Medulla oblongata (tissue), 1 donor: ENCODE results near the gene DRICH1.
"Not testable (repeated sequence)": the region's sequence is repeated elsewhere in the genome, so short reads cannot be mapped to it uniquely, and the experiment has no call there.

Experiments
- DNase-seq: peaks from one replicate; pipeline ENCODE4 v3.0.0-alpha.2; 2015; ENCODE audit errors: extremely low spot score

Gene DRICH1, protein sequence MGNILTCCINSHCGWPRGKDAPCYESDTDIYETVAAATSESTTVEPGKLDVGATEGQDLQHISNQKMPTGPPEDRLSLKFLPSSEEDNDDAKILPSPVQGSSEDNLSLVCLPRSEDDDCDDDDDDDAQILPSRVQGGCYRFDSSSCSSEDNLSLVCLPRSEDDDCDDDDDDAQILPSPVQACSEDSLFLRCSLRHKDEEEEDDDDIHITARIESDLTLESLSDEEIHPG

DNA sequence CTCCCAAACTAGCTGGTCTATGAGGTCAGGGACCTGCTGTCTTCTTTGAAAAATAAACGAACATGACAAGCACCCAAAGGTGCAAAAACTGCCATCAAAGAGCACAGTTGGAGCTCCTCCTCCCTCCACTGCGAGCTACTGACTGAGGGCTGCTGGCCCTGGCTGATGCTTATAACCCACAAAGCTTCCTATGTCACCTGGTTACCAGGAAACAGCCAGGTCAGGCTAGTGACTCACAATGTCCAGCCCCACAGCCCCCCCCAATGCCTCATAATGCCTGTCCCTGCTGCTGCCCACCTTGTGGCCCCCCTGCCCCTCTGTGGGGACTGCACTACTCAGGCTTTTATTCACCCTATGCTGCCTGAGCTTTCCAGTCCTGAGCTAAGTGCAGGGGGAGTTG is at the start of gene DRICH1:
Gene DRICH1, minus strand, starts transcription at position 144 of the 400 bp plus-strand sequence. CDS start 298 bp downstream, outside the sequence.
- DNase-seq, result no peak

DNA sequence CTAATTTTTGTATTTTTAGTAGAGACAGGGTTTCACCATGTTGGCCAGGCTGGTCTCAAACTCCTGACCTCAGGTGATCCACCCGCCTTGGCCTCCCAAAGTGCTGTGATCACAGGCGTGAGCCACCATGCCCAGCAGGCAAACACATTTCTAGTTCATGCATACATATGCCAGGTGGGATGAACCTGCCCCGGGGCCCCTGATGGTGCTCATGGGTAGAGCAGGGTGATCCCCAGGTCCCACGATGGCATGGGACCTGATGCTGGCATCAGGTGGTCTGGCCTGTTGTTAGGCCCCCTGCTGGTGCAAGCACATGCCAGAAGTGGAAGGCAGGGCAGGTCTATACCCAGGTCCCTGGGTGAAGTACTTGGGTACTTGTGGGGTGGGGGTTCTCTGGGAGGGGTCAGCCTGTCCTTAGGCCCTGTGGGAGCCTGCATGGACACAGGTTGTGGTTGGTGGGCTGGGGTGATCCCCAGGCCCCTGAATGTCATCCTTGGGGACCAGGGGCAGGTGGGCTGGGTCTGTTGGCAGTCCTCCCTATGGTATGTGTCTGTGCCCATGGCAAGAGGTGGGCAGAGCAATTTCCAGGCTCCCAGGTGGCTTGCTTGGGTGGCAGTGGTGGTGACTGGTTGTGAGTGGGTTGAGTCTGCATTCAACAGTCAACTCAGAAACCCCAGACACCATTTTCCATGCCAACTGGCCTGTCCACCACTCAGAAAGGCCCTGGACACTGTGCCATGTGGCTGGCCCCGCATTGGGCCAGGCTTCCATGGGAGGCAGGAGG is 49.1 kb upstream of the DRICH1 start:
- no peak for DNase-seq

DNA sequence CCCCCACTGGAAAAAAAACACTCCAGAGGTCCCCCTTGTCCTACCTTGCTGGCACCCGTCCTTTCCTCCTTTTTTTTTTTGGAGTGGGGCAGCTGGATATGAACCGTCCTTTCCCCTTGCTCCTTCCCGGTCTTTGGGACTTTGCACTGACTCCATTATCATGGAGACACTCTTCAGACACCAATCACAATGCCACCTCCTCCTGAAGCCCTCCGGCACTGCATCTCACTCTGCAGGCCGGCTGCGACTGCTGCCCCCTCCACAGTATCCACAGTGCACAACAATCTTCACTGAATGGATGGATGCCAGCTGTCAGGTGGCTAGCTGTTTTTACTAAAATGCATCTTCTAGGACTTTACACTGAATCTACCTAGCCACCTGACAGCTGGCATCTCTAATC is 46.0 kb upstream of the DRICH1 start:
- no peak for DNase-seq

DNA sequence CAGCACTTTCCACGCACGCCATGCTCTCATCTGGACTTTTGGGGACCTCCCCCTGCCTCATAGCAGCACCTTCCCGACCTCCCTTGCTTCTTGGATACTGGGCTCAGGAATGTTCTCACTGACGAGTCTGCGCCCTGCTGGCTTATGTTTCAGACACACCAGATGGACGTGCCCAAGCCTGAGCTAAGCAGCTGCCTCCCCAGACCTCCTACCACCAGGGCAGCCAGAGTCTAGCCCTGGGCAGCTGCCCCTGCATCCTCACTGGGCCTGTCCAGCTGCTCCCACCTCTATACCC is 45.5 kb upstream of the DRICH1 start:
- no peak for DNase-seq

DNA sequence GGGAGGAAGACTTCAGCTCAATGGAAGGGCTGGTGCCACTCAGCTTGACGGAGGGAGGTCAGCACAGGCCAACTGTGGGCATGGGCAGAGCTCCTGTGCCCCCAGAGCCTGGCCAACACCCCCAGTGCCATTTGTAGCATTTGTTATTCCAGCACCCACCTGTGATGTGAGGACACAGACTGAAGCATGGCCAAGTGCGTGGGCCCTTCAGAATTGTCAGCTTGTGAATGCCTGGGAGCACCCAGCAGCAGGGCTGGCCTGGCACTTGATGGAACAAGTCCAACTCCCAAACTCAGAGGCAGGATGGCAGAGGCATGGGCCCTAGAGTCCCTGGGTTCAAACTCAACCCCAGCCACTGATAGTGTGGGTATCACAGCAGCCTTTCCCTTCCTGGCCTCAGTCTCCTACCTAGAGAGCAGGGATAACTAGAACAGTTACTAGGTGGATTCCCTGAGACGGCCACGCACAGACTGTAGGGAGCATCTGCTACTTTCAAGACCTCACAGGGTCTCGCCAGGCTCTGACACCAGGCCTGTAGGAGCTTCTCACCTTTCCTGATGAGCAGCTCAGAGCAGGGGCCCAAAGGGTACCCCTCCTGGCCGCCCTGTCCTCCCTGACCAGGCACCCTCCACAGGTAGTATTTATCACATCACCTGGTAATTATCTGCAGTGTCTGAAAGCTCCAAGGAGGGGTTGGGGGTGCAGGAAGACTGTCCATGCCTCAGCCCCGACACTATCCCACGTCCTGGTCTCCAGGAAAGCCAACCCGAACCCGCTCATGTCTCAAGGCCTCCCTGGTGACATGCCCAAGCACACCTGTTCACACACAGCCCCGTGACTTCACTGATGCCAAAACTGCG is 45.0 kb upstream of the DRICH1 start:
- not testable (repeated sequence) for DNase-seq

DNA sequence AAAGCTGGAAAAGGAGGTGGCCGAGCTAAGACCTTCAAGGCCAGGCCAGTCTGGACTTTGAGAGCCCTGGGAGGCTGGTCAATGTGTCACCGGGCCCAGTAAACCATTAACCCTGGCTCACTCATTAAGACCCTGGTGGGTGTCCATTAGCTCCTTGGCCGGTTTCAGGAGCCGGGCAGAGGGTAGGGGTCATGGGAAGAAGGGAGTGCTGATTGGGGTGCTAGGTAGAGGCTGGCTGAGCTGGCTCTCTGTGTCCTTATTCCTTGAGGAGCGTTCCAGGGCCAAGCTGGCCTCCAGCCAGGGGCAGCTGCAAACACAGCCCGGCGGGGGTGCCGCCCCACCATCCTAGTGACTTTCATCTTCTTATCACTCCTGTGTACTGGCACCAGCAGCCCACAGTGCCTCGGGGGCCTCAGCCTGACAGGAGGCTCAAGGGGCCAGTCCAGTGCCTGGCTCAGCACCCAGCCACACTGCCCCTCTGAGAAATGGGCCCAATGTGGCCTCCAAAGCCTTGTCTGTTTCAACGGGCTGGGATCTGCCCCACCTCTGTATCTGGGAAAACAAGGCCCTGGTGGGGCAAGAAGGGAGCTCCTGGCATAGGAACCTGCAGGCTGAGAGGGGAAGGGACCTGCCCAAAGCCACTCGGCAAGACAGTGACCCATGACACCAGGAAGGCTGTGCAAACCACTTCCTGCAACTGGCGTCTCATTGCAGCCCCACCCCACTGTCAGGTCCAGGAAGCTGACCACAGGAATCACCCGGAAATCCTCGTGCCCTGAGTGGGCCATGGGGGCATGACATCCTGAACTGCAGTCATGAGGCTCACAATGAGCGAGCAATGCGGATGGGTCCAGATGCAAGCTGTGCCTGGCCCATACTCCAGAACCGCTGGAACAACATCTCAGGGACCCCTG is 43.6 kb upstream of the DRICH1 start:
- DNase-seq, result no peak

DNA sequence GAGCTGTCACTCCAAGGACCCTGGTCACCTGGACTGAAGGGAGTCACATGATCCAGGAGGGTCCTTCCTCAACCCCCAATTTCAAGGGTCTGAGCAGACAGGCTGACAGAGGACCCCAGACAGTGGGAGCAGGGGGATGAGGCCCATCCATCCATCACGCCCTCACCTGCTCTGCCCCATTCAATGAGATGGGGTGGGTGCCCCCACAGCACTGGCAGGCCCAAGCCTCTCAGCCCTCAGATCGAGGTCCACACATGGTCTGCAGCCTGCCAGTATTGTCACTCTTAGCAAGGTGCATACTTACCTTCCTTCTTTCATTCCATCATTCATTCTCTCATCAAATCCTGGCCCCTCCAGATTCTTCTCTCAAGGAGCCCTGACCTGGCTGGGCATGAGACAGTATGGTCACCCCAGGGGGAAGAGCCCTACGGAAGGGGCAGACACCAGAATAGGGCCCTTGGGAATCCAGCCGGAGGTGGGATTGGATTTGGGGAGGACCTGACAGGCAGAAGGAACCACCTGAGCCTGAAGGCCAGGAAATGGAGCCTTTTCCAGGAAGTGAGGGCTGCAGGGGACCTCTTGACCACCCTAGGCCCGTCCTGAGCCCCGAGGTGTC is 42.9 kb upstream of the DRICH1 start:
- DNase-seq, result not testable (repeated sequence)

DNA sequence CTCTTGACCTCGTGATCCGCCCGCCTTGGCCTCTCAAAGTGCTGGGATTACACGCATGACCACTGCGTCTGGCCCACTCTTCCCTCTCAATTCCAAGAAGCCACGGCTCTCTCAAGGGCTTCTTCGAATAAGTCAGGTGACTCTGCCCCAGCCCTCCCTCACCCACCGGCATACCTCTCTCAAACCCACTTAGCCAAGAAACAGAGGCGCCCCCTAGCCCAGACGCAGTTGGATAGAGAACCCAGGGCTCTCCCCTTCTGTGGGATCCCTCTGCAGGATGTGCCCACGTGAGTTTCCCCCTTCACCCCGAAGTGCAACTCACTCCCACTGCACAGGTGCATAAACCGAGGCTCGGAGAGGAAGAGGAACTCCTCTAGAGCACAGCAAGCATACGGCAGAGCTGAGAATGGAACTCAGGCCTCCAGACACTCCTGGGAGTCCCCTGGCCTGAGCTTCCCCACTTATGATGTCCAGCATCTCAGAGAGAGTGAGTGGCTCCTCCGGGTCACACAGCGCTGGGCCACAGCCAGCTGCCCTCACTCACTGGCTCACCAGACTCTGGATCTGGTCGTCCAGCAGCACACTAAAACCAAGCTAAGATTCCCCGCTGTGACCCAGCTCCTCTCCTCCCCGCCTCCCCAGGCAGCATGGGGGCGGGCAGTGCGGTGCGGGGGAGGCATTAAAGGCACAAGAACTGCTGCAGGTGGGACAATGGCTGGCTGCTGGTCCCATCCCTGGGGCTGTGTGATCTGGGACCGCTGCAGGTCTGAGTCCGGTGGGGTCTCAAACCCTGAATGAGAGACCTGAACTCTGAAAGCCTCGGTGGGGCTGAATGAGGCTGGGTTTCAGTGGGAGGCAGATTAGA is 41.9 kb upstream of the DRICH1 start:
- DNase-seq, result no peak

DNA sequence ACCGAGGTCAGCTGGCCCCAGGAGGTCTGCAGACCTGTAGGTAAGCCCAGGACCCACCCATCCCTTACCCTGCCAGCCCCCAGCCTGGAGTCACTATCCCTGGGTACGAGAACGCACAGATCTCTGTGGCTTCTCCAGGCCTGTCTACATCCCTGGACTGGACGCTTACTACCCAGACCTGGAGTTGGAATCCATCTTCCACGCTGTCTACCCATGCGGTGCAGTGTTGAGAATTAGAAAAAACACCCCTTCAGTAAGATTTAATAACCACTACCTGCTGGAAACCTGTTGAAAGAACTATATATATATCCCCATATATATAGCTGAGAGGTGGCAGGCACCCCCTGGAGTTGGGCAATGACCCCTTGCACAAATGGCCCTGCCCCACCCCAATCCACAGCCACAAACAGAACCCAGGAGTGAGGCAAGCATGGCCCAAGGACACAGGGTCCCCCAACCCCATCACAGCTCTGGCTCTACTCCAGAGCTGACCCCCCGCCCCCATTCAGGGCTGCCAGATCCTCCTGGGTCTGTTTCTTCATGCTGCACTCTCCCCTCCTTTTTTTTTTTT is 41.0 kb upstream of the DRICH1 start:
- DNase-seq, result no peak

DNA sequence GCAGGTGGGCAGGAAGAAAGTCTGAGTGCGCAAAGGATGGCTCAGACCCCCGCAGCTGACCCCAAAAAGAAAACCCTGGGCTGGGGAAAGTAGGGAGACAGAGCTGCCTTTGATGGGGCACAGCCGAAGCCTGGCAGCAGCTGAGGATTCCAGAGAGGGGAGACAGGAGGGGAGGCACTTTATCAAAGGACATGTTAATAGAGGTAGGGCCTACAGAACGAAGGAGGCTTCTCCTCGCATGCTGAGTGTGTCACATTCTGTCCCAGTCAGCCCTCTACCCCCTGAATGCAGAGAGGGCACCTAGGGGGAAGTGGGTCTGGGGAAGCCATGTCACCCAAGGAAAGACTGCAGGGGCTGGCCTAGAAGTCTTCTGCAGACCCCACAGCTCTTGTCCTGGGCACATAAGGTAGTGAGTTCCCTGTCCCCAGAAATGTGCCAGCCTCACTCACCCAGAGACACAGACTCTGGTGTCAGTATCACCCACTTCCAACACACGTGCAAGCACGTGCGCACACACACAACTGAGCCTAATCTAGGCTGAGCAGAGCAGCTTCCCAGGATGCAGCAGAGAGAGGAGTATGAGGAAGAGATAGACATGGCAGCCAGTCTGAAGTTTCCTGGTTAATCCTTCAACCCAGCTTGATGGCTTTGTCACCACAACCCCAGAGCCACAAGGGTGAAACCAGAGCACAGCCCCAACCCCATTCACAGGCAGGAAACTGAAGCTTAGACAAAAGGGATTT is 40.4 kb upstream of the DRICH1 start:
- DNase-seq, result not testable (repeated sequence)

DNA sequence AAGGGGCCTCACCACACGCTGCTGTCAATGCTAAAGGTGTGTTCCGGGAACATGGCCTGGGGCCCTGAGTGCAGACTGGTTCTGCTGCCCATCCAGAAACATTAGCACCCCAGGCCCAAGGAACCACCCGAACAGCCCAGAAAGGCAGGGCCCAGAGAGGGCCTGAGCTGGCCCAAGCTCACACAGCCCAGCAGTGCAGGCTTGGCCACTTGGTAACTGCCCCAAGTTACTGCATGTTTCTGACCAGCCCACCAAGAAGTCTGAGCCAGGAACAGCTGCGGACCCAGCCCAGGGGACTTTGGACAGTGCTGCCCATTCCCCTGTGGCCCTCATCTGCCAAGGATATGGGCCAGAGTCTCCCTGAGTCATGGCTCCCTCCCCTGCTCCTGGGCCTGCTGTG is 39.3 kb upstream of the DRICH1 start:
- DNase-seq, result not testable (repeated sequence)

DNA sequence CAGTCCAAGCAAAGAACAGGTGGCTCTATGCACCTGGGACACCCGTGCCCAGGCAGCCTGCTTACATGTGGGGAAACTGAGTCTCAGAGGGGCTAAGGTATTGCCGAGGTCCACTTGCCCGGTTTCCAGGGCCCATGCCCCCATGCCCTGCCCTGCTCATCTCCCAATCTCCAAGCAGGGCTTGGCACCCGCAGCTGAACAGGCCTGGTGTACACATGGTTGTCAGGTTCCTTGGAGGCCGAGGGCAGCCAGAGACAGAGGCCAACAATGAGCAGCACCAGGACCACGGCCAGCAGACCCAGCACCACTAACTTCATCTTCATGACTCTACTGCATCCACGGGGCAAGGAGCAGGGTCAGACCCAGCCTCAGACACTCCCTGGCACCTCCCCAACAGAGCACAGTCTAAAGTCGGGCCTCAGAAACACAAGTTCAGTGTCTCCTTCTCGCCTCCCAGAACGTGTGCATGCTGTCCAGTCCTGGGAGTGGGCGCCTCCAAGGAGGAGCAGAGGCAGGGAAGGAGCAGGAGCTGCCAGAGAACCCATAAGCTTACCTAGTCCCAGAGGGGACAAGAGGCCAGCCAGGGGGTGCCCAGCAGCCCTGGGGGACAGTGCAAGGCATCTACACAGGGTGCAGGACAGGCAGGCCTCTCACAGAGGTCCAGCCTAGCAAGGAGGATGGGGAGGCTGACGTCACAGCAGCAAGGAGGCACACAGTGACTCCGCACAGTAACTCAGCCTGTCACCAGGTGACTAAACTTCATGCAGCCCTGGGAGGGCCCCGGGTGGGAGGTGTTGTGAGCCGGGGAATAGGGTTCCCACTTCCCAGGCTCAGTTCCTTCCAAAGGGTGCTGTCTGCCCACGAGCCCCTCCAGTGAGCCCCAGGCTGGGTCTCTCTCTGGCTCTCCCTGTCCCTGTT is 38.5 kb upstream of the DRICH1 start:
- no peak for DNase-seq

DNA sequence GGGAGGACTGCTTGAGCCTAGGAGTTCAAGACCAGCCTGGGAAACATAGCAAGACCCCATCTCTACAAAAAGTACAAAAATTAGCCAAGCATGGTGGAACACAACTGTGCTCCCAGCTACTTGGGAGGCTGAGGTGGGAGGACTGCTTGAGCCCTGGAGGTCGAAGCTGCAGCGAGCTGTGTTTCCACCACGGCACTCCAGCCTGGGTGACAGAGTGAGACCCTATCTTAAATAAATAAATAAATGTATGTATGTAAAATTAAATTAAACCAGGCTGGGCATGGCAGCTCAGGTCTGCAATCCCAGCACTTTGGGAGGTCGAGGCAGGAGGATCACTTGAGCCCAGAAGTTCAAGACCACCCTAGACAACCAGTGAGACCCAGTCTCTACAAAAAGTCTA is 28.3 kb upstream of the DRICH1 start:
- DNase-seq, result not testable (repeated sequence)

DNA sequence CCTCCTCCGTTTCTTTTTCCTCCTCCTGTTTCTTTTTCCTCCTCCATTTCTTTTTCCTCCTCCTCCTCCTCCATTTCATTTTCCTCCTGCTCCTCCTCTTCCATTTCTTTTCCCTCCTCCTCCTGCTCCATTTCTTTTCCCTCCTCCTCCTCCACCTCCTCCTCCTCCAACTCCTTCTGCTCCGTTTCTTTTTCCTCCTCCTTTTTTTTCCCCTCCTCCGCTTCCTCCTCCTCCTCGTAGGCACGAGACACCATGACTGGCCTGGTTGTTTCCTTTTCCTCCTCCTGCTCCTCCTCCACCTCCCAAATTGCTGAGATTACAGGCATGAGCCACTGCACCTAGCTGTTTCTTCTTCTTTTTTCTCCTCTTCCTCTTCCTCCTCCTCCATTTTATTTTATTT is 25.6 kb upstream of the DRICH1 start:
- no peak for DNase-seq

DNA sequence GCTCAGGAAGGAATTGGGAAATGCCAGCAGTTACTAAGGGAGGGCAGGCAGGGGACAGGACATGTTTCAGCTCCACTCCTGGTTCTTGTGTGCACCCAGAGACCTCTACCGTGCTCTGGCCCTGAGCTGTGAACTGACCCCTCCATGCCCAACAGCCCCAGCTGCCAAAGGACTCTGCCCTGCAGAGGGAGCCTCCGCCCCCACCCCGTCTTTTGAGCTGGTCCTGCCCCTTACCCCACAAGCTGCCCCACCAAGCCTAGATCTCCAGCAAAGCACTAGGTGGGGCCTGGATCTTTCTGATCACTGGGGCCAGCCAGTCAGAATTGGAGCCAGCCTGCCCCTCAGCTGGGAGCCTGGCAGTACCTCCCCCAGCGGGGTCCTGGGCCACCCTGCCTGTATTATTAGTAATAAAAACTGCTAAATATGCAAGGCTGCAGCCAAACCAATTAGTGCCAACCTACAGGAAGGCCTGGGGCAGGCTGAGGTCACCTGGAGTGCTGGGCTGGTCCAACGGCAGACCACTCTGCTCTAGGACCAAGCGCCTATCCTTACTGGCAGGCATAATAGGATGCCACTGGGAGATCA is 23.9 kb upstream of the DRICH1 start:
- DNase-seq, result no peak

DNA sequence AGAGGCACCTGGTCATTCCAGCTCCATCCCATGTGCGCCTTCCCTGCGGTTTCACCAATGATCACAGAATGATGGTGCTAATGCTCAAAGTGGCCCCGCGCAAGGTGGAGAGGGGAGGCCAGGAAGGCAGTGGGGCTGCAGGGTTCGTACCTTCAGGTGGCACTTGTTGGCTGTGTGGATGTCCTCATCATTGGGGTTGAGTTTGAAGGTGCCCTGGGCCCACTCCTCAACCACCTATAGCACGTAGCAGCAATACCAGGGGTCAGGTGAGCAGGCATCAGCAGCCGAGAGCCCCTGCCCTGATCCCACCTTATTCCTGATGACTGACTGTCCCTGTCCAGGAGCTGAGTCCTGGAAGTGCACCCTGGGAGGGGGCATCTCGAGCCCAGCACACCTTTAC is 20.6 kb upstream of the DRICH1 start:
- DNase-seq, result no peak

DNA sequence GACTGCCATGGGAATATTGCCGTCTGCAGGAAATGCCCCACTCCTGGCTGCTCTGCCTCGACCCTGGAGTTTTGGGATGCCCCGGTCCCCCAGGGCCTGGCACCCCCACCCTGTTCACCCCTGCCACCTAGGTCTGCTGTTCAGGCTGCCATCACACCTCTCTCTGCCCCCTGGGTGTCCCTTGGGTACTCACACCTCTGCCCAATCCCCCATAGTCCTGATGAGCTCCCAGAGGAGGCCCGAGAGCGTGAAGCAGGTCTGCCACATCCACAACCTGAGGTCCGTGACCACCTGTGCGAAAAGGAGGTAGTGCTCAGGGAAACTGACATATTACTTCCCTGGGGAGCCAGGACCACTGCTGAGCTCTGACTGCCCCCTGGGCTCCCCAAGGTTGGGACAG is 20.2 kb upstream of the DRICH1 start:
- DNase-seq, result no peak

DNA sequence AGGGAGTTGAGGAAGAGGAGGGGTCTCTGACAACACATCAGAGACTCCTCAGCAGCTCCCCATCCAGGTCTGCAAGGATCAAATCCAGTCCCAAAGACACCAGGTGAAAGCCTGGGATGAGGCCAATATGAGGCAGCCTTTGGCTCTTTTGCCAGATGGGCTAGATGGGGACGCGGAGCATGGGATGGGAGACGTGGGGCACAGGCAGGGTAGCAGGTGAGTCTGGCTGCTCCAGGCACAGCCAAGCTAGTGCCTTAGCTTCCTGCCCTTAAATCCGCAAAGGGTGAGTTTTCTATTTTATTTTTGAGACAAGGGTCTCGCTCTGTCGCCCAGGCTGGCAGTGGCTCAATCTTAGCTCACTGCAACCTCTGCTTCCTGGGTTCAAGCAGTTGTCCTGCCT is 19.6 kb upstream of the DRICH1 start:
- no peak for DNase-seq
